HCT116 (cell line): Measurements from ENCODE around the gene TBR1. TPM values are rescaled to one million over a fixed set of nuclear protein-coding genes. Genes with fewer than 3 reads are reported as not detected.

Source experiments
- ATAC-seq: fragments of 200-7000 bp; cut with Tn5 transposase; 2 replicates; pipeline ENCODE4 v1.9.1; 2020; ENCODE audit warnings: mild to moderate bottlenecking, moderate library complexity
- Bru-seq: library from RNA; stranded (reverse); fragments of 400-500 nt; gene quantifications from one replicate; lab custom pipeline; 2021; lab: Mats Ljungman, UMichigan
- BruChase-seq, 2 experiments: library from RNA; stranded (reverse); fragments of 400-500 nt; gene quantifications; one replicate each; lab custom pipeline; 2021; lab: Mats Ljungman, UMichigan
- BruUV-seq: library from RNA; stranded (reverse); fragments of 400-500 nt; replicated peaks from 2 replicates; lab custom pipeline; 2021; lab: Mats Ljungman, UMichigan
- CTCF ChIA-PET: fragments of 300-600 bp; sonication (Branson Sonifier 250); formaldehyde crosslinking; loops from one replicate; lab custom pipeline; 2021; ENCODE audit warnings: antibody characterized with exemption; lab: Charles Lee
- POLR2A ChIA-PET: fragments of 300-600, 350-600 bp; sonication (Branson Sonifier 250); formaldehyde crosslinking; loops from one replicate; lab custom pipeline; 2021; ENCODE audit warnings: antibody characterized with exemption; lab: Charles Lee
- RAD21 ChIA-PET, 2 experiments: fragments of 300-600 bp; sonication (Branson Sonifier 250); formaldehyde crosslinking; loops; one replicate each; lab custom pipeline; 2023; ENCODE audit warnings: low total read pairs in 2 of 2; ENCODE audit not compliant: uncharacterized antibody in 2 of 2, unreplicated experiment in 2 of 2, low non-redundant PET in 1 of 2; lab: Charles Lee
- DNase-seq: peaks from one replicate; pipeline ENCODE4 v3.0.0-alpha.2; 2010; ENCODE audit warnings: low read depth, low spot score
- H2AFZ ChIP-seq: fragments of 200-600 bp; shearing (Covaris generic), sonication (generic); 2 replicates; pipeline ENCODE4 v1.6.1; 2017; ENCODE audit warnings: low read depth, mixed run types, mixed read lengths, antibody characterized with exemption, low read length; ENCODE audit not compliant: poor library complexity, severe bottlenecking
- H3K27ac ChIP-seq: 2 replicates; pipeline ENCODE4 v1.5.1; 2012; ENCODE audit warnings: low read depth, low read length
- H3K27me3 ChIP-seq: fragments of 200-600 bp; sonication (generic); 2 replicates; pipeline ENCODE4 v1.6.1; 2016; ENCODE audit warnings: mixed run types, low read length, mixed read lengths; ENCODE audit not compliant: insufficient read depth
- H3K36me3 ChIP-seq, 2 experiments: fragments of 200-500 bp in 1 of 2; fragments of 200-600 bp in 1 of 2; sonication (Bioruptor generic) in 1 of 2; sonication (generic) in 1 of 2; 2 replicates each; pipeline versions ENCODE4 v1.5.1 to v1.6.1; 2014 to 2016; ENCODE audit warnings: low read length in 2 of 2, inconsistent platforms in 1 of 2, mixed read lengths in 1 of 2, mixed run types in 1 of 2; ENCODE audit not compliant: insufficient read depth in 2 of 2, control insufficient read depth in 1 of 2
- H3K4me1 ChIP-seq, 2 experiments: fragments of 200-600 bp in 1 of 2; sonication (generic) in 1 of 2; 2 replicates each; pipeline versions ENCODE4 v1.5.1 to v1.6.1; 2012 to 2017; ENCODE audit warnings: low read length in 2 of 2, inconsistent platforms in 1 of 2, mild to moderate bottlenecking in 1 of 2, mixed read lengths in 1 of 2, mixed run types in 1 of 2, moderate library complexity in 1 of 2; ENCODE audit not compliant: insufficient read depth in 2 of 2, control insufficient read depth in 1 of 2
- H3K4me2 ChIP-seq: fragments of 200-600 bp; sonication (generic); 2 replicates; pipeline ENCODE4 v1.6.1; 2017; ENCODE audit warnings: mixed run types, low read length, mixed read lengths
- H3K4me3 ChIP-seq, 2 experiments: fragments of 200-600 bp in 1 of 2; sonication (generic) in 1 of 2; replicated peaks in 1 of 2; 2 replicates each; pipeline ENCODE4 v1.5.1; 2011 to 2016; ENCODE audit warnings: low read length in 2 of 2, control low read depth in 1 of 2, low read depth in 1 of 2, mild to moderate bottlenecking in 1 of 2, mixed read lengths in 1 of 2, mixed run types in 1 of 2
- H3K79me2 ChIP-seq: fragments of 200-600 bp; sonication (generic); 2 replicates; pipeline ENCODE4 v1.6.1; 2017; ENCODE audit warnings: mild to moderate bottlenecking, mixed run types, low read length, moderate library complexity, mixed read lengths; ENCODE audit not compliant: insufficient read depth
- H3K9ac ChIP-seq: fragments of 200-600 bp; sonication (generic); 2 replicates; pipeline ENCODE4 v1.6.1; 2016; ENCODE audit warnings: low read length, mixed read lengths
- H3K9me2 ChIP-seq: fragments of 200-600 bp; sonication (generic), shearing (Covaris generic); 2 replicates; pipeline ENCODE4 v1.6.1; 2017; ENCODE audit warnings: mixed run types, mild to moderate bottlenecking, moderate library complexity; ENCODE audit not compliant: insufficient read depth
- H3K9me3 ChIP-seq, 2 experiments: fragments of 200-500 bp in 1 of 2; fragments of 200-600 bp in 1 of 2; sonication (Bioruptor generic) in 1 of 2; sonication (generic) in 1 of 2; 2 replicates each; pipeline ENCODE4 v1.6.1; 2014 to 2017; ENCODE audit warnings: low read length in 2 of 2, mixed read lengths in 2 of 2, inconsistent platforms in 1 of 2, low read depth in 1 of 2, mild to moderate bottlenecking in 1 of 2, mixed run types in 1 of 2, moderate library complexity in 1 of 2; ENCODE audit not compliant: control insufficient read depth in 1 of 2, insufficient read depth in 1 of 2
- H4K20me1 ChIP-seq: fragments of 200-600 bp; sonication (generic), shearing (Covaris generic); 2 replicates; pipeline ENCODE4 v1.6.1; 2017; ENCODE audit warnings: mixed run types, mild to moderate bottlenecking, moderate library complexity; ENCODE audit not compliant: insufficient read depth
- CBX3 ChIP-seq: IDR thresholded peaks from 2 replicates; pipeline ENCODE4 v1.6.1; 2012; ENCODE audit warnings: low read depth
- CEBPB ChIP-seq: IDR thresholded peaks from 2 replicates; pipeline ENCODE4 v1.6.1; 2012; ENCODE audit warnings: low read depth
- ELF1 ChIP-seq: IDR thresholded peaks from 2 replicates; pipeline ENCODE4 v1.6.1; 2012; ENCODE audit warnings: low read depth, borderline replicate concordance
- EZH2 ChIP-seq: fragments of 200-600 bp; sonication (generic); IDR thresholded peaks from 2 replicates; pipeline ENCODE4 v1.6.1; 2017; ENCODE audit warnings: antibody characterized with exemption, mixed run types
- EZH2phosphoT487 ChIP-seq: fragments of 200-600 bp; IDR thresholded peaks from 2 replicates; pipeline ENCODE4 v1.6.1; 2018; ENCODE audit warnings: antibody characterized with exemption, borderline replicate concordance
- FOSL1 ChIP-seq: IDR thresholded peaks from 2 replicates; pipeline ENCODE4 v1.6.1; 2012; ENCODE audit warnings: low read depth
- POLR2A ChIP-seq: IDR thresholded peaks from 2 replicates; pipeline ENCODE4 v1.7.0; 2011; ENCODE audit warnings: borderline replicate concordance; ENCODE audit not compliant: insufficient read depth, insufficient read length; ENCODE audit errors: extremely low read depth
- SP1 ChIP-seq: IDR thresholded peaks from 2 replicates; pipeline ENCODE4 v1.6.1; 2012; ENCODE audit warnings: low read depth
- SRF ChIP-seq: IDR thresholded peaks from 2 replicates; pipeline ENCODE4 v1.6.1; 2012; ENCODE audit warnings: low read depth
- TCF7L2 ChIP-seq: IDR thresholded peaks from 2 replicates; pipeline ENCODE4 v1.7.0; 2011; ENCODE audit warnings: borderline replicate concordance, inconsistent platforms; ENCODE audit not compliant: insufficient read depth, insufficient read length; ENCODE audit errors: extremely low read depth
- ZFX ChIP-seq: fragments of 450-650 bp; IDR thresholded peaks from 2 replicates; pipeline ENCODE4 v1.6.1; 2017
- intact Hi-C: fragments of 100-400 bp; cut with micrococcal nuclease; formaldehyde crosslinking; loops from 2 replicates; pipeline ENCODE4 v1.10.0; 2022
- long read RNA-seq: library from polyadenylated mRNA; unstranded; transcript quantifications from one replicate; pipeline ENCODE4 v2.0.0, GENCODE V29; 2021; ENCODE audit not compliant: unreplicated experiment
- polyA plus RNA-seq: library from polyadenylated mRNA; unstranded; fragments of >200 nt; gene quantifications from 2 replicates; pipeline ENCODE4 v1.2.1, GENCODE V29; 2012; ENCODE audit warnings: missing spikeins
- total RNA-seq: library from RNA; stranded (reverse); gene quantifications from one replicate; pipeline ENCODE4 v1.2.1, GENCODE V29; 2021; ENCODE audit not compliant: unreplicated experiment
- TF ChIP-seq, protein P1 (sequence below): IDR thresholded peaks from 2 replicates; pipeline ENCODE4 v1.6.1; 2012
- TF ChIP-seq, protein P2 (sequence below), 3 experiments: fragments of 200-600 bp in 1 of 3; sonication (generic) in 1 of 3; IDR thresholded peaks in 2 of 3; conservative IDR thresholded peaks in 1 of 3; 2 replicates each; pipeline ENCODE4 v1.5.1; 2012 to 2017; ENCODE audit warnings: low read depth in 2 of 3, low read length in 2 of 3, antibody characterized with exemption in 1 of 3, borderline replicate concordance in 1 of 3, control low read depth in 1 of 3, mild to moderate bottlenecking in 1 of 3, mixed read lengths in 1 of 3, mixed run types in 1 of 3, moderate library complexity in 1 of 3; ENCODE audit not compliant: insufficient read depth in 1 of 3

TBR1 gene
- total RNA-seq (0.17 TPM), Bru-seq, nascent RNA (percentile 38 among the genes with signal in this experiment), BruChase-seq, experiment 1, labeled RNA remaining after a 6-hour chase (percentile 36 among the genes with signal in this experiment), BruChase-seq, experiment 2, labeled RNA remaining after a 2-hour chase (percentile 28 among the genes with signal in this experiment)
- 0.06 and 0.13 TPM in 2 replicates for polyA plus RNA-seq
- long read RNA-seq, result 0 reads

DNA sequence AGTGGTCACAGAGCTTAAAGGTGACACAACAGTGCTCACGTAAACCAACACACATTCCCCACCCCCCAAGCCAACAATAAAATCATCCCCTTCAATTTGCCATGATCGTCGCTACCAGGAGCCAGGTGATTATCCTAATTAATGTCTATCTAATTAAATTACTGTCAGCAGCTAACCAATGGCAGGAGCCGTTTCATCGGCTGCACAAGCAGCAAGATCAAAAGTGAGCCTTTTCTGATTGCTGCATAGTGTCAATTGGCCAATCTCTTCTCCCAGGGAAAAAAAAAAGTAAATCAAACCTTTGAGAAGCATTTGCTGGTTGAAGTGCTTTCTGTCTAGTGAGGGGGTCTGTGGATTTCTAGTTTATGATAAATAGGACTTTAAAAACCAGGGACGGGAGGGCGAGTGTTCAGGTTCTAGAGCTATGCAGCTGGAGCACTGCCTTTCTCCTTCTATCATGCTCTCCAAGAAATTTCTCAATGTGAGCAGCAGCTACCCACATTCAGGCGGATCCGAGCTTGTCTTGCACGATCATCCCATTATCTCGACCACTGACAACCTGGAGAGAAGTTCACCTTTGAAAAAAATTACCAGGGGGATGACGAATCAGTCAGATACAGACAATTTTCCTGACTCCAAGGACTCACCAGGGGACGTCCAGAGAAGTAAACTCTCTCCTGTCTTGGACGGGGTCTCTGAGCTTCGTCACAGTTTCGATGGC is at the start of gene TBR1:
TSS of gene TBR1 (plus strand) at position 311 of the 721 bp plus-strand sequence. CDS start at position 425, 114 bp downstream.
- Histone ChIP-seq H3K4me2 (no peak within 1 kb of the TSS), H3K9me3 (no peaks in the 10 kb centered on the region), H3K27ac (no peak within 1 kb of the TSS), H4K20me1 (no peaks in the 10 kb centered on the region), H3K4me3 (no peak within 1 kb of the TSS), H3K79me2 (no peaks in the 10 kb centered on the region), H3K27me3 (no peaks in the 10 kb centered on the region), H3K9ac (no peak within 1 kb of the TSS), H2AFZ (no peak within 1 kb of the TSS), H3K9me2 (no peaks in the 10 kb centered on the region), H3K36me3 (peaks cover 3 to 5% of the 10 kb centered on the region in 2 experiments; a peak in 2 of 4 replicates), H3K4me1 (no peaks in the 10 kb centered on the region)
- BruUV-seq, result no TSS peak
- intact Hi-C loops, result no loop called here
- CTCF ChIA-PET, result no interaction called here
- POLR2A ChIA-PET, result no interaction called here
- ATAC-seq (no peak), DNase-seq (no peak)
- no peak for TF ChIP-seq POLR2A
- TF ChIP-seq, protein P1, sequence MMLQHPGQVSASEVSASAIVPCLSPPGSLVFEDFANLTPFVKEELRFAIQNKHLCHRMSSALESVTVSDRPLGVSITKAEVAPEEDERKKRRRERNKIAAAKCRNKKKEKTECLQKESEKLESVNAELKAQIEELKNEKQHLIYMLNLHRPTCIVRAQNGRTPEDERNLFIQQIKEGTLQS, result no peak
- no peak for TF ChIP-seq SP1
- TF ChIP-seq CEBPB, result no peak
- TF ChIP-seq, protein P2, sequence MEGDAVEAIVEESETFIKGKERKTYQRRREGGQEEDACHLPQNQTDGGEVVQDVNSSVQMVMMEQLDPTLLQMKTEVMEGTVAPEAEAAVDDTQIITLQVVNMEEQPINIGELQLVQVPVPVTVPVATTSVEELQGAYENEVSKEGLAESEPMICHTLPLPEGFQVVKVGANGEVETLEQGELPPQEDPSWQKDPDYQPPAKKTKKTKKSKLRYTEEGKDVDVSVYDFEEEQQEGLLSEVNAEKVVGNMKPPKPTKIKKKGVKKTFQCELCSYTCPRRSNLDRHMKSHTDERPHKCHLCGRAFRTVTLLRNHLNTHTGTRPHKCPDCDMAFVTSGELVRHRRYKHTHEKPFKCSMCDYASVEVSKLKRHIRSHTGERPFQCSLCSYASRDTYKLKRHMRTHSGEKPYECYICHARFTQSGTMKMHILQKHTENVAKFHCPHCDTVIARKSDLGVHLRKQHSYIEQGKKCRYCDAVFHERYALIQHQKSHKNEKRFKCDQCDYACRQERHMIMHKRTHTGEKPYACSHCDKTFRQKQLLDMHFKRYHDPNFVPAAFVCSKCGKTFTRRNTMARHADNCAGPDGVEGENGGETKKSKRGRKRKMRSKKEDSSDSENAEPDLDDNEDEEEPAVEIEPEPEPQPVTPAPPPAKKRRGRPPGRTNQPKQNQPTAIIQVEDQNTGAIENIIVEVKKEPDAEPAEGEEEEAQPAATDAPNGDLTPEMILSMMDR (IDR thresholded peaks at IDR 0.05 in 2 of 3, conservative IDR thresholded peaks at IDR 0.05 in 1 of 3; ENCODE audit: borderline replicate concordance in 1 of 3, insufficient read depth in 1 of 3, low read depth in 2 of 3, low read length in 2 of 3), result no peak
- TF ChIP-seq TCF7L2, result no peak
- TF ChIP-seq FOSL1, result no peak
- no peak for TF ChIP-seq SRF
- TF ChIP-seq EZH2, result no peak
- no peak for TF ChIP-seq ELF1
- no peak for TF ChIP-seq ZFX
- no peak for TF ChIP-seq EZH2phosphoT487
- TF ChIP-seq CBX3, result no peak
- RAD21 ChIA-PET, result no interaction called here
